ENCODE measurements around the gene TPPP2. TPM values are rescaled to one million over a fixed set of nuclear protein-coding genes. Genes with fewer than 3 reads are reported as not detected.

The TPPP2 gene
- total RNA-seq, 2 experiments from 2014 or later: not detected

DNA sequence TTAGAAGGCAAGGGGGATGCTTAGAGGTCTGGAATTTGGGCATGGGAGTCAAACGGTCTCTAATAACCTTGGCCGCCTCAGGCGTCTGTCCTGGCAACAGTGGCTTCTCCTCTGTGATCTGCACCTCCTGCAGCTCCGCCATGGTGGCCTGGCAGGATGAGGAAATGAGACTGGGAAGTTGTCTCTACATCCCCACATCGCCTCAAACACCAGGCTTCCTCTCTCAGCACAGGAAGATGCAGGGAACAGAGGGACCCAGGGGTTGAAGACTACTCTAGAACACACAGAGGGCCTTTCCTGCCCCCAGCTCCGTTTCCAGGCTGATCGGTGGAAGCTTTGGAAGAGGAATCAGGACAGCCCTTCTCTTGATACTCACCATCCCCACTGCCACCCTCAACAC is 6.8 kb upstream of the TPPP2 start:
- H3K27ac Mint-ChIP-seq: no peak overlapping the region
- no peak for ATAC-seq
- TF ChIP-seq, protein P1, sequence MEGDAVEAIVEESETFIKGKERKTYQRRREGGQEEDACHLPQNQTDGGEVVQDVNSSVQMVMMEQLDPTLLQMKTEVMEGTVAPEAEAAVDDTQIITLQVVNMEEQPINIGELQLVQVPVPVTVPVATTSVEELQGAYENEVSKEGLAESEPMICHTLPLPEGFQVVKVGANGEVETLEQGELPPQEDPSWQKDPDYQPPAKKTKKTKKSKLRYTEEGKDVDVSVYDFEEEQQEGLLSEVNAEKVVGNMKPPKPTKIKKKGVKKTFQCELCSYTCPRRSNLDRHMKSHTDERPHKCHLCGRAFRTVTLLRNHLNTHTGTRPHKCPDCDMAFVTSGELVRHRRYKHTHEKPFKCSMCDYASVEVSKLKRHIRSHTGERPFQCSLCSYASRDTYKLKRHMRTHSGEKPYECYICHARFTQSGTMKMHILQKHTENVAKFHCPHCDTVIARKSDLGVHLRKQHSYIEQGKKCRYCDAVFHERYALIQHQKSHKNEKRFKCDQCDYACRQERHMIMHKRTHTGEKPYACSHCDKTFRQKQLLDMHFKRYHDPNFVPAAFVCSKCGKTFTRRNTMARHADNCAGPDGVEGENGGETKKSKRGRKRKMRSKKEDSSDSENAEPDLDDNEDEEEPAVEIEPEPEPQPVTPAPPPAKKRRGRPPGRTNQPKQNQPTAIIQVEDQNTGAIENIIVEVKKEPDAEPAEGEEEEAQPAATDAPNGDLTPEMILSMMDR (IDR thresholded peaks at IDR 0.05): no peak
- peaks cover 12% of the 10 kb centered on the region for H3K4me1 Mint-ChIP-seq (ENCODE audit: low read depth)
- H3K27me3 Mint-ChIP-seq: peaks cover 2% of the 10 kb centered on the region
- CTCF ChIA-PET: interaction anchor here (0.8 to 15.2 kb wide), 8 partner anchors 8 to 81 kb away, joined by 3 to 224 read pairs (median 4); partner anchors contain the start of gene ZNF219
- H3K9me3 Mint-ChIP-seq: no peaks in the 10 kb centered on the region
- intact Hi-C loops (cut with micrococcal nuclease): no loop called here
- H3K36me3 Mint-ChIP-seq (ENCODE audit: low read depth): no peaks in the 10 kb centered on the region
- no peak for DNase-seq
- no peak overlapping the region for H3K4me3 Mint-ChIP-seq
- POLR2A ChIA-PET: interaction anchor here (1.1 to 1.2 kb wide), 3 partner anchors 8 to 80 kb away, joined by 3 to 7 read pairs (median 3); no protein-coding TSS in a partner anchor

DNA sequence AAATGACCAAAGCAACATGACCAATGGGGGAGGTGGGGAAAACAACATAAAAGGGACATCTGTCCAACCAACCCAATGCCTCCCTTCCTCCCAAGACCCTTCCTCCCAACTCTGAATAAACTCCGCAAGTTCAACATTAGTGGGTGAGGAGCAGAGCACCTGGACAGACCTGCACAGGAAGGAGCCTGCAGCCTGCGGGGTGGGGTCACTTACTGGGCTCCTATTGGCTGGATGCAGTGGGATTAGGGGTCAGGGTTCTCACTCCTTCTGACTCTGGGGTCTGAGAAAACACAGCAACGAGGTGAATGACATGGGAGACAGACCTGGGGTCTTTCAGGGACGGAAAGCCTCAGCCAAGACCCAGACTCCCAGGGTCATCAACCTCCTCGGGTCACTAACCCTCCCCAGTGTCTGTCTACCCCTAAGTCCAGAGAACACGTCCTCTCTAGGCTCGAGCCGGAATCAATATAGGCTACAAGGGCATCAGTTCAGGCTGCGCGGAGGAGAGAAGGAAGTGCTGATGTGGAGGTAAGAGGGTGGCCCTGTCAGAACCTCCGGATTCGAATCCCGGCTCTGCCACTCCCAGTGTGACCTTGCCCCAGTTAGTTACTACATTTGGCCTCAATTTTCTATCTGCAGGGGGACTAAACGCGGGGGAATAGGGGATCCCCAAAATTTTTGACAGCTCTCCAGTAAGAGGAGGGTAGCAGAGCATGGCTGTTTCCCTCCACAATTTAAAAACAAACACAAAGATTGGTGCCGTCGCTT is 6.0 kb upstream of the TPPP2 start:
- DNase-seq (peak; percentile 18), ATAC-seq (peak; percentile 40)
- Mint-ChIP-seq H3K4me1 (ENCODE audit: low read depth) (peaks cover 12% of the 10 kb centered on the region), H3K27ac (peak overlapping the region; percentile 41), H3K27me3 (peaks cover 2% of the 10 kb centered on the region), H3K9me3 (no peaks in the 10 kb centered on the region), H3K36me3 (ENCODE audit: low read depth) (no peaks in the 10 kb centered on the region), H3K4me3 (peak overlapping the region; percentile 78)
- CTCF ChIA-PET: interaction anchor here (0.8 to 15.2 kb wide), 9 partner anchors 9 to 81 kb away, joined by 3 to 224 read pairs (median 5); partner anchors contain the start of gene ZNF219
- POLR2A ChIA-PET: interaction anchor here (1.1 to 1.2 kb wide), 3 partner anchors 9 to 79 kb away, joined by 3 to 7 read pairs (median 3); no protein-coding TSS in a partner anchor
- TF ChIP-seq, protein P1 (IDR thresholded peaks at IDR 0.05): no peak
- intact Hi-C loops (cut with micrococcal nuclease): no loop called here

DNA sequence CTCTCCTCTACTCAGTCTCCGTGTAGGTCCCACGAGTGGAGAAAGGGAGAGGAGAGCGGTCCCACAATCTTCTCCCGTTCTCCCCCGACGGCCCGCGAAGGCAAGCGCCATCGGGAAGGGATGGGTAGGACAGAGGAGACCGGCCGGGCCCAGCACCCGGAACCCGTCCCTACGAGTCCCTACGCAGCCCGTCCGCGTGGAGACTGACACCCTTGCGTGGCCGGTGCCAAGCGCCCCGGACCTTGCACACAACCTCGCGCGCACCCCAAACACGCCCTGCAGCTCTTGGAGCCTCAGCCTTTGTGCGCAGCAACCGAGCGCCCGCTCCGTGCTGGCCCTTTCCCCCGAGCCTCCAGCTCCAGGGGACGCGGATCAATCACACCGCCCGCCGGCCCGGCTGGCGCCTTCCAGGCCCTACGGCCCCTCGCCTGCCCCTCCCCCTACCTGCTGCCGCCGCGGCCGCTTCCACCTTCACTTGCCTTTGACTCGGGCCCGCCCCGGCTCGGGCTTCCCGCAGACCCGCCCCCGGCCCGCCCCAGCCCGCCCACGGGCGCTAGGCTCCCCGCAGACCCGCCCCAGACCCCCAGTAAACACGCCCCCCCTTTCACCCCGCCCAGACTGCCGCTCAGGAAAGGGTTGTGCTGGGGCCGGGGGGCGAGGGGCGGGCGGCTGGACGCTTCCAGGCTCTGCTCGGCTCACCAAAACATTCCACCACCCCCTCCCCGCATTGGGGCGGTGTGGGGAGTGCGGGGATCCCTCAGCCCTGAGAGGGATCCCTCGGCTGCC is 5.2 kb upstream of the TPPP2 start, which contains the start of gene NDRG2:
NDRG2 (minus strand) TSS at position 477 of the 786 bp plus-strand sequence. CDS start 1,746 bp downstream, outside the sequence.
- Mint-ChIP-seq H3K4me1 (ENCODE audit: low read depth) (peaks cover 12% of the 10 kb centered on the region), H3K27ac (peak within 1 kb of the TSS; percentile 41), H3K4me3 (peak within 1 kb of the TSS; percentile 78), H3K36me3 (ENCODE audit: low read depth) (no peaks in the 10 kb centered on the region), H3K27me3 (peaks cover 2% of the 10 kb centered on the region), H3K9me3 (no peaks in the 10 kb centered on the region)
- ATAC-seq (peak; percentile 77), DNase-seq (peak; percentile 73)
- TF ChIP-seq, protein P1 (IDR thresholded peaks at IDR 0.05): no peak
- CTCF ChIA-PET: interaction anchor here (1.0 to 15.2 kb wide), 4 partner anchors 10 to 80 kb away, joined by 3 to 224 read pairs (median 14); partner anchors contain the start of gene ZNF219
- POLR2A ChIA-PET: no interaction called here
- intact Hi-C loops (cut with micrococcal nuclease): no loop called here

DNA sequence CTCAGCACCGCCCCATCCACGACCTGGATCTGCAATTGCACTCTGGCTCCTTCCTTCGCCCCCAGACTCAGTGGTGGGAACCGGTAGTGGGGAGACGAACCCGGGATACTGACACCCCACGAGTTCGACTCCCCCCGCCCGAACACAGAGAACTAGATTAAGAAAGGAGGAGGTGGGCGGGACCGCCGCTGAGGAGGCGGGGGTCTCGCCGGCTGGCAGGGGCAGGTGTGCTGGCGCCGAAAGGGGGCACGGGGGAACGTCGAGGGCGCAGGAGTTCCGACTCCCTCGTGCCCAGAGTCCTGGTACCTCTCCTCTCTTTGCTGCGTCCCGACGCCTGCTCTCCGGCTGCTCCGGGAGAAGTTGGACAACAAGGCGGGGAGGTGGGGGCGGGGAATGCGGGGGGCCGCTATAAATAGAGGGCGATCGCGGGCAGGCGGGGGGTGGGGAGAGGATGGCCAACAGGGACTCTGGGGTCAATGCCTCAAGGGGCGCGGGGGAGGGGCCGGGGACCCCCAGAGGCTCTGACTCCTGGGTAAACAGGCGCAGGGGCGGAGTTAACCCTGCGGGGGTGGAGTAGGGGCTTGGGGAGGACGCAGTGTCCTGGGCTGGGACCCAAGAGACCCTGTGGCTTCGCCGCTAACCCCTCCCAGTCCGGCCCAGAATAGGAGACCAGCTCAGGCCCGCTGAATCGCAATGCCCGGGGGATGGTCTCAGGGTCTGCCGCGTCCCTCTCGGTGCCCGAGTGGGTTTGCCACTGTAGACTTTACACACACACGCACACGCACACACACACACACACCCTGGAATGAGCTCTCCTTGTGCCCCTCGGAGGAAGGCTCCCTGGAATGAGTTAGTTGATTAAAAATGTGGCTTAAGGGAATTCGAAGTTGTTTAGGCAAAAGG is 4.4 kb upstream of the TPPP2 start:
- Mint-ChIP-seq H3K9me3 (no peaks in the 10 kb centered on the region), H3K4me1 (ENCODE audit: low read depth) (peaks cover 12% of the 10 kb centered on the region), H3K4me3 (peak overlapping the region; percentile 78), H3K27me3 (peaks cover 2% of the 10 kb centered on the region), H3K27ac (no peak overlapping the region), H3K36me3 (ENCODE audit: low read depth) (no peaks in the 10 kb centered on the region)
- DNase-seq (no peak), ATAC-seq (peak; percentile 41)
- TF ChIP-seq, protein P1 (IDR thresholded peaks at IDR 0.05): no peak
- ChIA-PET POLR2A (no interaction called here), CTCF (interaction anchor here (1.0 to 15.2 kb wide), 9 partner anchors 8 to 78 kb away, joined by 3 to 224 read pairs (median 7); partner anchors contain the start of gene ZNF219)
- intact Hi-C loops (cut with micrococcal nuclease): no loop called here

Measured in activated CD8-positive, alpha-beta T cell treated with anti-CD3 and anti-CD28 coated beads for 36 hours (primary cell).